Osteoblast (primary cell): Measurements from ENCODE around the gene RFX1. TPM values are rescaled to one million over a fixed set of nuclear protein-coding genes. Genes with fewer than 3 reads are reported as not detected.

Source experiments
- DNase-seq: peaks from one replicate; pipeline ENCODE4 v3.0.0; 2011; ENCODE audit warnings: low spot score, mixed read lengths; ENCODE audit not compliant: insufficient read length; ENCODE audit errors: missing footprints
- H2AFZ ChIP-seq: 2 replicates; pipeline ENCODE4 v1.6.0; 2011; ENCODE audit warnings: mild to moderate bottlenecking, low read length
- H3K27ac ChIP-seq: 2 replicates; pipeline ENCODE4 v1.5.1; 2011; ENCODE audit warnings: mild to moderate bottlenecking, low read depth, low read length, moderate library complexity
- H3K27me3 ChIP-seq: 2 replicates; pipeline ENCODE4 v1.6.0; 2012; ENCODE audit warnings: mild to moderate bottlenecking, control low read depth, inconsistent platforms, low read length, moderate library complexity; ENCODE audit not compliant: insufficient read depth
- H3K36me3 ChIP-seq: 2 replicates; pipeline ENCODE4 v1.5.1; 2011; ENCODE audit warnings: mild to moderate bottlenecking, low read length, control low read depth, moderate library complexity; ENCODE audit not compliant: insufficient read depth
- H3K4me1 ChIP-seq: 2 replicates; pipeline ENCODE4 v1.5.1; 2011; ENCODE audit warnings: mild to moderate bottlenecking, low read length, control low read depth, moderate library complexity; ENCODE audit not compliant: insufficient read depth
- H3K4me2 ChIP-seq: 2 replicates; pipeline ENCODE4 v1.6.0; 2011; ENCODE audit warnings: mild to moderate bottlenecking, low read length; ENCODE audit not compliant: insufficient read depth
- H3K4me3 ChIP-seq: fragments of 200-600 bp; sonication (generic); 3 replicates; pipeline ENCODE4 v1.5.1; 2012; ENCODE audit warnings: mild to moderate bottlenecking, low read length, inconsistent platforms; ENCODE audit not compliant: insufficient read depth
- H3K79me2 ChIP-seq: 2 replicates; pipeline ENCODE4 v1.6.0; 2012; ENCODE audit warnings: mild to moderate bottlenecking, low read length, control low read depth, inconsistent platforms; ENCODE audit not compliant: insufficient read depth
- H3K9me3 ChIP-seq: 2 replicates; pipeline ENCODE4 v1.5.1; 2011; ENCODE audit warnings: low read depth, low read length, control low read depth
- H4K20me1 ChIP-seq: 2 replicates; pipeline ENCODE4 v1.6.0; 2012; ENCODE audit warnings: mild to moderate bottlenecking, low read length, control low read depth; ENCODE audit not compliant: insufficient read depth
- CTCF ChIP-seq: IDR thresholded peaks from 2 replicates; pipeline ENCODE4 v1.5.1; 2011; ENCODE audit warnings: mild to moderate bottlenecking, low read depth, low read length, moderate library complexity; ENCODE audit errors: extremely low read depth
- total RNA-seq: library from RNA; depleted of rRNA; stranded (reverse); fragments of >200 nt; gene quantifications from 2 replicates; pipeline ENCODE4 v1.2.3, GENCODE V29; 2012

RFX1 gene
- total RNA-seq, result 2.4 and 2.5 TPM in 2 replicates

- Histone ChIP-seq H3K36me3 (no peaks in the 10 kb centered on the region), H3K4me1 (peaks cover 23% of the 10 kb centered on the region), H3K27ac (peak within 1 kb of the TSS; percentile 99), H2AFZ (peak within 1 kb of the TSS; percentile 96), H3K4me3 (peak within 1 kb of the TSS; percentile 91), H3K9me3 (no peaks in the 10 kb centered on the region), H4K20me1 (peaks cover 6% of the 10 kb centered on the region), H3K27me3 (no peaks in the 10 kb centered on the region), H3K4me2 (peak within 1 kb of the TSS; percentile 90), H3K79me2 (peaks cover 16% of the 10 kb centered on the region)
- no peak for TF ChIP-seq CTCF
- DNase-seq, result peak; percentile 98
Measured at GRCh38 chr19:14006085-14006765, at the start of gene RFX1. Gene RFX1 (minus strand): TSS chr19:14006320. CDS start chr19:13993843, 12,477 bp downstream.

DNA sequence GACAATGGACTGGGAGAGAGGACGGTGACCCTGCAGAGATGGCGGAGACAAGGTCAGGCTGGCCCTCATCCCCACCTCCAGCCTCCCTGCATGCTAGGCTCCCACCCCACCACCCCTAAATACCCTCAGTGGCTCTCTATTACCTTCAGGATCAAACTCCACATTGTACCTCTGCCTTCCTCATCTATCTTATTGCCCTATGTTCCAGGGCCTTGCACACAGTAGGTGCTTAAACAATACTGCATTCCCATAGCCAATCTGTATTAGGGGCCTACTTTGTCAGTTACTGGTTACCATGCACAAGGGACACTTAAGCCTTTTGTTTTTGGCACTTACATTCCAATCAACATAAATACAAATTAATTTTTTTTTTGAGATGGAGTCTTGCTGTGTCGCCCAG, 49.3 kb upstream of the RFX1 start:
- Histone ChIP-seq H3K27ac (no peak overlapping the region), H3K4me1 (no peaks in the 10 kb centered on the region), H3K79me2 (no peaks in the 10 kb centered on the region), H4K20me1 (no peaks in the 10 kb centered on the region), H2AFZ (no peak overlapping the region), H3K36me3 (no peaks in the 10 kb centered on the region), H3K4me3 (no peak overlapping the region), H3K9me3 (no peaks in the 10 kb centered on the region), H3K4me2 (no peak overlapping the region), H3K27me3 (peaks cover 18% of the 10 kb centered on the region)
- no peak for TF ChIP-seq CTCF
- DNase-seq, result peak; percentile 52

DNA sequence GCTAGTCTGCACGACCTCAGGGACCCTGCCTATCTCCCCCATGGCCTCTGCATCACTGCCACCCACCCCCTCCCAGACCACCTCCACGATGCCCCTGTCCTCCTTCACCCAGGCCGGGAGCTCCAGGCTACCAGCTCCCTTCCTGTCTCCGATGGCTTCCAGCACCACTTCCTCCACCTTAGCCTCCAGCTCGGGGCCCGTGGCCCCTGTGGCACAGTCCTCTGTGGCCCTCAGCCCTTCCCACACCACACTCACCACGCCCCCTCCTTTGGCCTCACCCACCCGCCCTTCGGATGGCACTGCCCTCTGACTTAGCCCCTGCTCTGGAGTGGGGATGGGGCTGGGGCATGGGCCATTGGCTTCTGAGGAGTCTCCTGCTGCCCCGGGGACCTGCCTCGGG, 48.6 kb upstream of the RFX1 start:
- no peak for TF ChIP-seq CTCF

DNA sequence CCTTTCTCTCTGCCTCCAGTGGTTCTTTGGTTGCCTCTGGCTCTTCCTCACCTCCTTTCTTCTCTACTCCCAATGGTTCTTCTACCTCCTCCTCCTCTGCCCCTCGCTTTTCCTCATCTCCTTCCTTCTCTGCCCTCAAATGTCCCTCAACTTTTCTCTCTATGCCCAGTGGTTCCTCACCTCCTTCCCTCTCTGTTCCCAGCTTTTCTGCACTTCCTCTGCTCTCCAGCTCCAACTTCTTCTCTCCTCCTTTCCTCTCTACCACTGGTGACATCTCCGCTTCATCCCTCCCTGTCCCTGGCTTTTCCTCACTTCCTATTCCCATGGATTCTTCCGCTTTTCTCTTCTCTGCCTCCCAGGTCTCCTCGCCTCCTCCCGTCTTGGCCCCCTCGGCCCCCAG, 48.0 kb upstream of the RFX1 start:
- no peaks in the 10 kb centered on the region for H3K79me2 ChIP-seq

More for the DNA sequence above, 48.6 kb upstream of the RFX1 start:
- no peaks in the 10 kb centered on the region for H4K20me1 ChIP-seq
- H3K27ac ChIP-seq, result no peak overlapping the region
- peaks cover 15% of the 10 kb centered on the region for H3K27me3 ChIP-seq
- no peaks in the 10 kb centered on the region for H3K36me3 ChIP-seq
- no peak overlapping the region for H3K4me2 ChIP-seq
- no peaks in the 10 kb centered on the region for H3K9me3 ChIP-seq
- no peaks in the 10 kb centered on the region for H3K79me2 ChIP-seq
- DNase-seq, result peak; percentile 73
- H3K4me3 ChIP-seq, result no peak overlapping the region
- no peaks in the 10 kb centered on the region for H3K4me1 ChIP-seq
- H2AFZ ChIP-seq, result no peak overlapping the region

More for the DNA sequence above, 48.0 kb upstream of the RFX1 start:
- Histone ChIP-seq H3K27me3 (peaks cover 13% of the 10 kb centered on the region), H3K9me3 (no peaks in the 10 kb centered on the region), H3K4me2 (no peak overlapping the region), H3K36me3 (no peaks in the 10 kb centered on the region), H3K4me1 (no peaks in the 10 kb centered on the region), H3K27ac (no peak overlapping the region), H3K4me3 (no peak overlapping the region), H4K20me1 (no peaks in the 10 kb centered on the region), H2AFZ (no peak overlapping the region)
- DNase-seq, result peak; percentile 43
- TF ChIP-seq CTCF, result no peak
